Measurements from ENCODE around the gene RFTN1. TPM values are rescaled to one million over a fixed set of nuclear protein-coding genes. Genes with fewer than 3 reads are reported as not detected.

Gene RFTN1
- total and polyA plus RNA-seq, 12 donors: 8.3 to 35.7 (median 17.4) TPM

DNA sequence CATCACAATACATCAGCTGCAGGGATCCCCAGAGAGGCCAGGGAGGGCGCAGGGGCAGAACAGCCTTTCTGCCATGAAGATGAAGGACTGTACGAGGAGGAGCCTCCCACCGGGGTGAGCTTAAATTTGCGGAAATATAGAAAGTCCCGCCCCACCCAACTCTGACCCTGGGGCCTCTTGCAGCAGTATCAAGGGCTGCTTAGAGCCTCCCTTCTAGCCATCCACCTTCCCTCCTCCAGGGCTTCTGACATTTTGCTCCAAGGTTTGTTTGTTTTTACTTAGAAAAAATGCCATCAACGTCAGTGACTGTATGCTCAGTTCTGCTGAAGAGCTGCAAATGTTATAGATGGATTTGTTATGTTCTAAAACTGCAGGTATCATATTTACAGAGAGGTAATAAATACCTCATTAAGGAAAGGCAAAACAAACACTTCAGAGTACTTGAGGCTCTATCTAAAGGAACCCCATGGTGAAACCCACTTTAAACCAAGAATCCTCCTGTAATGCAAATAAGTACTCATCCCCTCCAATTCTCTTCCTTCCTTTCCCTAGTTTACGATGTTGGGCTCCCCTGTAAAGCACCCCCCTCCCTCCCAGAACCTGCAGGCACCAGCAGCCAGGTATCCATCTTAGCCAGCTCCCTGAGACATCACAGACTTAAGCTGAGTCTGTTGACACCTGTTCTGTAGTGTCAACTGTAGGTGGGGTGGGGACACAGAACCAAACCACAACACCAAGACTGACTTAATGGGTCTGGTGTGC is 30.5 kb downstream of the RFTN1 start:
- Histone ChIP-seq H3K27ac (peak overlapping the region in 1 of 5 donors; percentile 54), H3K27me3 (no peaks in the 10 kb centered on the region), H3K4me1 (replicated peaks in 1 of 2) (peaks cover 0 to 30% of the 10 kb centered on the region in 2 donors), H3K36me3 (replicated peaks in 1 of 2) (no peaks in the 10 kb centered on the region), H3K4me3 (no peak overlapping the region), H3K9me3 (replicated peaks in 1 of 3) (no peaks in the 10 kb centered on the region)
- TF ChIP-seq, protein P1, sequence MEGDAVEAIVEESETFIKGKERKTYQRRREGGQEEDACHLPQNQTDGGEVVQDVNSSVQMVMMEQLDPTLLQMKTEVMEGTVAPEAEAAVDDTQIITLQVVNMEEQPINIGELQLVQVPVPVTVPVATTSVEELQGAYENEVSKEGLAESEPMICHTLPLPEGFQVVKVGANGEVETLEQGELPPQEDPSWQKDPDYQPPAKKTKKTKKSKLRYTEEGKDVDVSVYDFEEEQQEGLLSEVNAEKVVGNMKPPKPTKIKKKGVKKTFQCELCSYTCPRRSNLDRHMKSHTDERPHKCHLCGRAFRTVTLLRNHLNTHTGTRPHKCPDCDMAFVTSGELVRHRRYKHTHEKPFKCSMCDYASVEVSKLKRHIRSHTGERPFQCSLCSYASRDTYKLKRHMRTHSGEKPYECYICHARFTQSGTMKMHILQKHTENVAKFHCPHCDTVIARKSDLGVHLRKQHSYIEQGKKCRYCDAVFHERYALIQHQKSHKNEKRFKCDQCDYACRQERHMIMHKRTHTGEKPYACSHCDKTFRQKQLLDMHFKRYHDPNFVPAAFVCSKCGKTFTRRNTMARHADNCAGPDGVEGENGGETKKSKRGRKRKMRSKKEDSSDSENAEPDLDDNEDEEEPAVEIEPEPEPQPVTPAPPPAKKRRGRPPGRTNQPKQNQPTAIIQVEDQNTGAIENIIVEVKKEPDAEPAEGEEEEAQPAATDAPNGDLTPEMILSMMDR (IDR thresholded peaks at IDR 0.05): no peak
- no peak for TF ChIP-seq POLR2A (IDR thresholded peaks at IDR 0.05)
- peak in 3 of 7 donors; percentile 19 to 55 (median 23) for DNase-seq
- WGBS, 4 donors: 35 to 42% (median 41%) methylated on average over 6 to 7 of the region's 7 CpGs
- intact Hi-C loops (cut with DNase I): no loop called here

DNA sequence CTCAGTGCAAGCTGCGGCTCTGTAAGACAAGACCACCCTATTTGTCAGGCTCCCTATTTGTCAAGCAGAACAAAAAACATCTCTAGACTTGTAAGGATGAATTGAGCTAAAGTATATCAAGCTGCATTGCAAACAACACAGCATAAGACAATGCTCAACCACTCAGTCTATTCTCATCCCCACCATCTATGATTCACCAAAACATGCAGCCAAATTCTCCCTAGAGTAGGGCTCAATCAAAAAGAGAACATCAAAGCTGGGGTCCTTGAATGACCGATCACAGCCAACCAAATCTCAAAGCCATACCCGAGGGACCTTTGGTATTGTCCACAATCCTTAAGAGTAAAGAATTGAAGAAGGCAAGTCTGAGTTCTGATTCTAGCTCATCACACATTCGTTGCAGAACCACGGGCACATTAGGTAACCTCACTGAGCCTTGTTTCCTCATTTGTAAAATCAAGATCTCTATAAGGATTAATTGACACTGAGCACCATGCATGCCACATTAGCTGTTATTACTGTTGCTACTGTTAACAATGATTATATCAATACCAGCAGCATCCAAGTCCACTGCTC is 31.2 kb downstream of the RFTN1 start:
- H3K27ac ChIP-seq: peak overlapping the region in 1 of 5 donors; percentile 54
- WGBS, 4 donors: 69 to 82% (median 76%) methylated on average over 5 of the region's 5 CpGs
- no peaks in the 10 kb centered on the region for H3K36me3 ChIP-seq (replicated peaks in 1 of 2)
- no peak for DNase-seq
- intact Hi-C loops (cut with DNase I): no loop called here
- H3K27me3 ChIP-seq: no peaks in the 10 kb centered on the region
- peaks cover 0 to 30% of the 10 kb centered on the region in 2 donors for H3K4me1 ChIP-seq (replicated peaks in 1 of 2)
- TF ChIP-seq POLR2A (IDR thresholded peaks at IDR 0.05): no peak
- TF ChIP-seq, protein P1 (IDR thresholded peaks at IDR 0.05): no peak
- no peaks in the 10 kb centered on the region for H3K9me3 ChIP-seq (replicated peaks in 1 of 3)
- H3K4me3 ChIP-seq: no peak overlapping the region

DNA sequence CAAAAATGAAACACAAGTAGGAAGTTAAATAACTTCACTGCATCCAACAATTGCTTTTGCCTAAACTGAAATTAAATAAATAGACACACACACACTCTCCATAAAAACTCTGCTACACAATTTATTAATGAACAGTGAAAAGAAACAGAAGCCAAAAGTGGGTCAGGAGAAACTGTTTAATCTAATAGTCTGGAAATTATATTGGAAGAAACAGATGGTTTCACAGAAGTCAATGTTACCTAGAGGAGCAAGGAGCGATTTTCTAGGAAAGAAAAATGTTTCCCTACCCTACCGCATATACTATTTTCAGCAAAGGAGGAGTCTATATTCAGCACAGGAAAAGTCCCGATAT is 32.0 kb downstream of the RFTN1 start:
- intact Hi-C loops (cut with DNase I): no loop called here
- no peak for DNase-seq

DNA sequence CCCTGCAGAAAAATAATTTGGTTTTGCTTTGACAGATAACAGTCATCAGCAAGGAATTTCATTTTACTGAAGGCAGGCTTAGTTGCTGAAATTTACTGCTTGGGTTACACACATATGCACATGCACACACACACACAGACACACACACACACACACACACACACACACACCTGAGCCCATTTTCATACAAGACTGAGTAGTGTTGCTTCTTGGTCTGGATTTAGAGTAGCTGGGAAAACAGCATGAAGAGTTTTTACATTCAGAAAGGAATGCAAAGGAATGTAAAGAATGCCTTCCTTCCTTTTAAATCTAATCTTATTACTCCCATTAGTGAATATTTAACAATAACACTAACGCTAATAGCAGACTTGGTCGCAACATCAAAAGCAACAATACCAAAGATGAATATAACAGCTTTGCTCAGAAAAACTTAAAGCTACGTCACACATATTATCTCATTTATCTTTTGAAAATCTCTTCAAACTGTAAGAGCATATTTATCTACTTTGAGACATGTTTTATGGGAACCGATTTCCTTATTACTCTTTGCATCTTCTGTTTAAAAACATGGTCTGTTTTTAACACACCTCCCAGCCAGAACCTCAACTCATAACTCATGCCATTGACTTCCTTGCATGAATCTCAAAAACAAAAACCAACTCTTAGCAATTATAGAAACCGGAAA is 32.5 kb downstream of the RFTN1 start:
- Histone ChIP-seq H3K4me1 (replicated peaks in 1 of 2) (peaks cover 0 to 30% of the 10 kb centered on the region in 2 donors), H3K27ac (peak overlapping the region in 1 of 5 donors; percentile 24), H3K36me3 (replicated peaks in 1 of 2) (no peaks in the 10 kb centered on the region), H3K9me3 (replicated peaks in 1 of 3) (no peaks in the 10 kb centered on the region), H3K27me3 (no peaks in the 10 kb centered on the region), H3K4me3 (no peak overlapping the region)
- no peak for DNase-seq
- WGBS, 4 donors: 40 to 50% (median 44%) methylated on average over 5 of the region's 5 CpGs
- TF ChIP-seq, protein P1 (IDR thresholded peaks at IDR 0.05): no peak
- no peak for TF ChIP-seq POLR2A (IDR thresholded peaks at IDR 0.05)
- intact Hi-C loops (cut with DNase I): no loop called here

More for the DNA sequence above, 32.0 kb downstream of the RFTN1 start:
- peak overlapping the region in 2 of 5 donors; percentile 24 to 54 for H3K27ac ChIP-seq
- H3K4me3 ChIP-seq: no peak overlapping the region
- H3K9me3 ChIP-seq (replicated peaks in 1 of 3): no peaks in the 10 kb centered on the region
- H3K4me1 ChIP-seq (replicated peaks in 1 of 2): peaks cover 0 to 30% of the 10 kb centered on the region in 2 donors
- H3K36me3 ChIP-seq (replicated peaks in 1 of 2): no peaks in the 10 kb centered on the region
- TF ChIP-seq, protein P1 (IDR thresholded peaks at IDR 0.05): no peak
- TF ChIP-seq POLR2A (IDR thresholded peaks at IDR 0.05): no peak
- WGBS, 4 donors: 41 to 53% (median 48%) methylated on average over 3 of the region's 3 CpGs
- no peaks in the 10 kb centered on the region for H3K27me3 ChIP-seq
